Bronchial epithelial cell (primary cell): Measurements from ENCODE around the gene TAC4. TPM values are rescaled to one million over a fixed set of nuclear protein-coding genes. Genes with fewer than 3 reads are reported as not detected.
A peak's percentile ranks its signal among the peaks of the same experiment; 100 is the strongest.

Source experiments
- DNase-seq: peaks from one replicate; pipeline ENCODE4 v3.0.0-alpha.2; 2010; ENCODE audit warnings: low read depth
- FAIRE-seq: peaks from 2 replicates; lab custom pipeline; 2011; peaks lifted over from hg19 to GRCh38; lab: Jason Lieb, UNC
- H3K27me3 ChIP-seq: 2 replicates; pipeline ENCODE4 v1.5.1; 2011; ENCODE audit warnings: low read length; ENCODE audit not compliant: control insufficient read depth, insufficient read depth
- H3K36me3 ChIP-seq: 2 replicates; pipeline ENCODE4 v1.5.1; 2011; ENCODE audit warnings: low read length; ENCODE audit not compliant: control insufficient read depth, insufficient read depth
- H3K4me3 ChIP-seq: 2 replicates; pipeline ENCODE4 v1.5.1; 2011; ENCODE audit warnings: mild to moderate bottlenecking, low read depth, low read length, control low read depth
- CTCF ChIP-seq: IDR thresholded peaks from 2 replicates; pipeline ENCODE4 v1.5.1; 2011; ENCODE audit warnings: mild to moderate bottlenecking, moderate library complexity, low read length, control low read depth, inconsistent platforms; ENCODE audit not compliant: insufficient read depth, severe bottlenecking
- total RNA-seq: library from RNA; depleted of rRNA; stranded (reverse); fragments of >200 nt; gene quantifications from 2 replicates; pipeline ENCODE4 v1.2.1, GENCODE V29; 2014

The TAC4 gene
- total RNA-seq, 1 donor from 2014 or later = not detected

- DNase-seq (no peak), FAIRE-seq (no peak)
- Histone ChIP-seq H3K36me3 (no peaks in the 10 kb centered on the region), H3K27me3 (peaks cover 2% of the 10 kb centered on the region), H3K4me3 (no peak overlapping the region)
- TF ChIP-seq CTCF = no peak
Measured at GRCh38 chr17:49873466-49873865, 25.6 kb upstream of the TAC4 start.

GRCh38 chr17:49872754-49873377, 25.0 kb upstream of the TAC4 start:
- no peak for TF ChIP-seq CTCF
- no peak overlapping the region for H3K4me3 ChIP-seq
- no peak for DNase-seq
- peaks cover 3% of the 10 kb centered on the region for H3K27me3 ChIP-seq
- FAIRE-seq = peak; percentile 36
- no peaks in the 10 kb centered on the region for H3K36me3 ChIP-seq

- FAIRE-seq (no peak), DNase-seq (peak; percentile 39)
- Histone ChIP-seq H3K27me3 (peaks cover 4% of the 10 kb centered on the region), H3K4me3 (no peak overlapping the region), H3K36me3 (no peaks in the 10 kb centered on the region)
- no peak for TF ChIP-seq CTCF
Measured at GRCh38 chr17:49871211-49871610, 23.3 kb upstream of the TAC4 start.

- Histone ChIP-seq H3K27me3 (peaks cover 4% of the 10 kb centered on the region), H3K4me3 (no peak overlapping the region), H3K36me3 (no peaks in the 10 kb centered on the region)
- FAIRE-seq (no peak), DNase-seq (no peak)
- TF ChIP-seq CTCF = no peak
Measured at GRCh38 chr17:49870298-49870697, 22.4 kb upstream of the TAC4 start.

- FAIRE-seq = no peak
- no peak overlapping the region for H3K4me3 ChIP-seq
Measured at GRCh38 chr17:49869038-49869374, 21.1 kb upstream of the TAC4 start.

More at GRCh38 chr17:49869038-49869374, 21.1 kb upstream of the TAC4 start:
- no peak for TF ChIP-seq CTCF
- H3K36me3 ChIP-seq = no peaks in the 10 kb centered on the region
- H3K27me3 ChIP-seq = peaks cover 3% of the 10 kb centered on the region
- DNase-seq = no peak
